H9 (cell line): ENCODE results near the gene CARD11. TPM values are rescaled to one million over a fixed set of nuclear protein-coding genes. Genes with fewer than 3 reads are reported as not detected.

Source experiments
- DNase-seq: peaks from one replicate; pipeline ENCODE4 v3.0.0-alpha.2; 2017
- H2AFZ ChIP-seq: one replicate; pipeline ENCODE4 v1.6.1; 2013; ENCODE audit warnings: mild to moderate bottlenecking, low read length, control low read depth, moderate library complexity
- H2AK5ac ChIP-seq: 2 replicates; pipeline ENCODE4 v1.6.1; 2013; ENCODE audit warnings: low read length, control low read depth, mixed read lengths; ENCODE audit not compliant: insufficient read length
- H2BK120ac ChIP-seq: one replicate; pipeline ENCODE4 v1.6.1; 2013; ENCODE audit warnings: low read depth, mild to moderate bottlenecking, low read length, control low read depth, inconsistent platforms; ENCODE audit not compliant: poor library complexity, severe bottlenecking
- H2BK12ac ChIP-seq: 2 replicates; pipeline ENCODE4 v1.6.1; 2013; ENCODE audit warnings: low read length, control low read depth, mixed read lengths, low read depth; ENCODE audit not compliant: insufficient read length
- H2BK15ac ChIP-seq: 2 replicates; pipeline ENCODE4 v1.6.1; 2013; ENCODE audit warnings: low read depth, low read length, control low read depth
- H2BK20ac ChIP-seq: one replicate; pipeline ENCODE4 v1.6.1; 2013; ENCODE audit warnings: low read depth, mild to moderate bottlenecking, low read length, control low read depth, inconsistent platforms; ENCODE audit not compliant: poor library complexity, severe bottlenecking
- H2BK5ac ChIP-seq: 2 replicates; pipeline ENCODE4 v1.6.1; 2013; ENCODE audit warnings: low read length, control low read depth, mixed read lengths; ENCODE audit not compliant: insufficient read length
- H3K14ac ChIP-seq: 2 replicates; pipeline ENCODE4 v1.6.1; 2013; ENCODE audit warnings: low read length, control low read depth; ENCODE audit not compliant: insufficient read depth
- H3K18ac ChIP-seq: 2 replicates; pipeline ENCODE4 v1.6.1; 2013; ENCODE audit warnings: low read depth, mild to moderate bottlenecking, mixed read lengths, low read length, control low read depth; ENCODE audit not compliant: insufficient read length
- H3K23ac ChIP-seq: 2 replicates; pipeline ENCODE4 v1.6.1; 2013; ENCODE audit warnings: low read length, control low read depth, mixed read lengths, low read depth; ENCODE audit not compliant: insufficient read length
- H3K23me2 ChIP-seq: 2 replicates; pipeline ENCODE4 v1.6.1; 2013; ENCODE audit warnings: low read depth, mild to moderate bottlenecking, mixed read lengths, low read length, control low read depth; ENCODE audit not compliant: insufficient read length, poor library complexity, severe bottlenecking
- H3K27ac ChIP-seq: 2 replicates; pipeline ENCODE4 v1.5.1; 2013; ENCODE audit warnings: low read length, control low read depth, mixed read lengths, low read depth; ENCODE audit not compliant: insufficient read length
- H3K27me3 ChIP-seq: 2 replicates; pipeline ENCODE4 v1.6.1; 2013; ENCODE audit warnings: low read length, control low read depth, inconsistent platforms; ENCODE audit not compliant: insufficient read depth
- H3K4ac ChIP-seq: 2 replicates; pipeline ENCODE4 v1.6.1; 2013; ENCODE audit warnings: low read depth, mild to moderate bottlenecking, control low read depth, inconsistent platforms, low read length, moderate library complexity
- H3K4me1 ChIP-seq: 2 replicates; pipeline ENCODE4 v1.6.1; 2013; ENCODE audit warnings: low read length, control low read depth, inconsistent platforms; ENCODE audit not compliant: insufficient read depth
- H3K4me2 ChIP-seq: 2 replicates; pipeline ENCODE4 v1.6.1; 2013; ENCODE audit warnings: low read length, control low read depth, mixed read lengths; ENCODE audit not compliant: insufficient read length, insufficient read depth
- H3K56ac ChIP-seq: 2 replicates; pipeline ENCODE4 v1.6.1; 2013; ENCODE audit warnings: low read depth, mild to moderate bottlenecking, mixed read lengths, low read length, control low read depth; ENCODE audit not compliant: insufficient read length
- H3K79me1 ChIP-seq: 2 replicates; pipeline ENCODE4 v1.6.1; 2013; ENCODE audit warnings: low read depth, mild to moderate bottlenecking, moderate library complexity, low read length, control low read depth, inconsistent platforms; ENCODE audit not compliant: insufficient read depth, poor library complexity, severe bottlenecking
- H3K79me2 ChIP-seq: 2 replicates; pipeline ENCODE4 v1.6.1; 2013; ENCODE audit warnings: low read length, control low read depth, inconsistent platforms; ENCODE audit not compliant: insufficient read depth
- H3K9ac ChIP-seq: 2 replicates; pipeline ENCODE4 v1.6.1; 2013; ENCODE audit warnings: low read length, control low read depth, mixed read lengths; ENCODE audit not compliant: insufficient read length; ENCODE audit errors: extremely low read depth
- H3K9me3 ChIP-seq: one replicate; pipeline ENCODE4 v1.6.1; 2013; ENCODE audit warnings: low read depth, low read length, inconsistent platforms; ENCODE audit not compliant: control insufficient read depth
- H3T11ph ChIP-seq: one replicate; pipeline ENCODE4 v1.6.1; 2013; ENCODE audit warnings: mild to moderate bottlenecking, low read length, control low read depth, inconsistent platforms
- H4K20me1 ChIP-seq: one replicate; pipeline ENCODE4 v1.6.1; 2013; ENCODE audit not compliant: control insufficient read depth, insufficient read length, insufficient read depth
- H4K5ac ChIP-seq: 2 replicates; pipeline ENCODE4 v1.6.1; 2013; ENCODE audit warnings: low read depth, mild to moderate bottlenecking, mixed read lengths, low read length, control low read depth; ENCODE audit not compliant: insufficient read length
- H4K8ac ChIP-seq: replicated peaks from 2 replicates; pipeline ENCODE4 v1.6.1; 2013; ENCODE audit warnings: low read length, control low read depth, mixed read lengths, low read depth; ENCODE audit not compliant: insufficient read length
- H4K91ac ChIP-seq: 2 replicates; pipeline ENCODE4 v1.6.1; 2013; ENCODE audit warnings: low read depth, mild to moderate bottlenecking, moderate library complexity, mixed read lengths, low read length, control low read depth; ENCODE audit not compliant: insufficient read length
- H3K27ac Mint-ChIP-seq, 3 experiments: 2 replicates in 2 of 3; 3 replicates in 1 of 3; pipeline ENCODE4 v1.8.0; 2020 to 2021; ENCODE audit warnings: mixed read lengths in 3 of 3, mild to moderate bottlenecking in 1 of 3, moderate library complexity in 1 of 3
- H3K27me3 Mint-ChIP-seq: 2 replicates; pipeline ENCODE4 v1.8.0; 2021; ENCODE audit warnings: low read depth, mild to moderate bottlenecking, moderate library complexity, mixed read lengths
- H3K36me3 Mint-ChIP-seq, 3 experiments: 2 replicates in 2 of 3; 3 replicates in 1 of 3; pipeline ENCODE4 v1.8.0; 2020 to 2021; ENCODE audit warnings: low read depth in 3 of 3, mixed read lengths in 3 of 3; ENCODE audit not compliant: insufficient read depth in 1 of 3
- H3K4me1 Mint-ChIP-seq, 2 experiments: 2 replicates each; pipeline ENCODE4 v1.8.0; 2020; ENCODE audit warnings: mixed read lengths in 2 of 2
- H3K4me3 Mint-ChIP-seq, 2 experiments: 2 replicates in 1 of 2; 3 replicates in 1 of 2; pipeline ENCODE4 v1.8.0; 2020 to 2021; ENCODE audit warnings: mild to moderate bottlenecking in 2 of 2, mixed read lengths in 2 of 2, moderate library complexity in 1 of 2
- H3K9me3 Mint-ChIP-seq, 2 experiments: 2 replicates in 1 of 2; 3 replicates in 1 of 2; pipeline ENCODE4 v1.8.0; 2020; ENCODE audit warnings: mild to moderate bottlenecking in 2 of 2, mixed read lengths in 2 of 2, moderate library complexity in 1 of 2
- CTCF ChIP-seq: fragments of 200-600 bp; sonication (generic); conservative IDR thresholded peaks from 3 replicates; pipeline ENCODE4 v1.8.0; 2021; ENCODE audit warnings: antibody characterized with exemption, mild to moderate bottlenecking
- WGBS: extraction: QIAGEN DNeasy Blood & Tissue Kit; methylation state at CpG from one replicate; pipeline ENCODE4 v1.1.7; 2013; ENCODE audit warnings: missing lambda C conversion rate, low lambda C conversion rate, mixed read lengths; ENCODE audit not compliant: insufficient read length; ENCODE audit errors: extremely low coverage; 5-methylcytosine and 5-hydroxymethylcytosine counted together
- total RNA-seq: library from RNA; stranded (reverse); gene quantifications from 2 replicates; pipeline ENCODE4 v1.2.1, GENCODE V29; 2021

CARD11 gene
- total RNA-seq, 1 experiment from 2014 or later: 20.0 TPM

GRCh38 chr7:2856388-2857169 is 187.1 kb downstream of the CARD11 start:
- no peak overlapping the region for H2BK15ac ChIP-seq
- no peak overlapping the region for H3T11ph ChIP-seq
- H3K23me2 ChIP-seq: no peaks in the 10 kb centered on the region
- no peak overlapping the region for H3K56ac ChIP-seq
- H3K4me3 Mint-ChIP-seq: no peak overlapping the region
- H4K5ac ChIP-seq: no peak overlapping the region
- no peaks in the 10 kb centered on the region for H4K20me1 ChIP-seq
- no peak overlapping the region for H3K27ac Mint-ChIP-seq
- no peak overlapping the region for H4K91ac ChIP-seq
- no peaks in the 10 kb centered on the region for H3K27me3 ChIP-seq
- H4K8ac ChIP-seq: no peak overlapping the region
- H3K79me1 ChIP-seq: no peaks in the 10 kb centered on the region
- H2AFZ ChIP-seq: no peak overlapping the region
- H2BK20ac ChIP-seq: no peak overlapping the region
- no peak overlapping the region for H3K23ac ChIP-seq
- peak overlapping the region; percentile 2 for H3K18ac ChIP-seq
- H3K4me2 ChIP-seq: no peak overlapping the region
- H3K9me3 ChIP-seq: no peaks in the 10 kb centered on the region
- no peak overlapping the region for H2BK12ac ChIP-seq
- H3K9me3 Mint-ChIP-seq: no peaks in the 10 kb centered on the region
- no peak overlapping the region for H2BK5ac ChIP-seq
- no peaks in the 10 kb centered on the region; a peak in 2 of 7 replicates for H3K36me3 Mint-ChIP-seq
- no peak overlapping the region for H3K4ac ChIP-seq
- H3K27me3 Mint-ChIP-seq: no peaks in the 10 kb centered on the region; the same call in 1 of the 2 replicates
- no peak overlapping the region for H2AK5ac ChIP-seq
- no peak for TF ChIP-seq CTCF
- no peak overlapping the region for H3K9ac ChIP-seq
- no CpG with 5 or more reads among the region's 5 CpGs for WGBS
- H3K27ac ChIP-seq: no peak overlapping the region
- no peak overlapping the region for H3K14ac ChIP-seq
- H3K79me2 ChIP-seq: no peaks in the 10 kb centered on the region
- no peaks in the 10 kb centered on the region for H3K4me1 Mint-ChIP-seq
- H3K4me1 ChIP-seq: no peaks in the 10 kb centered on the region
- DNase-seq: no peak
- no peak overlapping the region for H2BK120ac ChIP-seq

Other genes starting within 250 kb of the CARD11 start
- 60.2 and 63.1 TPM in 2 replicates for gene GNA12, start 199.6 kb downstream of the CARD11 start, total RNA-seq